Measurements from ENCODE around the gene SNX21.

DNA sequence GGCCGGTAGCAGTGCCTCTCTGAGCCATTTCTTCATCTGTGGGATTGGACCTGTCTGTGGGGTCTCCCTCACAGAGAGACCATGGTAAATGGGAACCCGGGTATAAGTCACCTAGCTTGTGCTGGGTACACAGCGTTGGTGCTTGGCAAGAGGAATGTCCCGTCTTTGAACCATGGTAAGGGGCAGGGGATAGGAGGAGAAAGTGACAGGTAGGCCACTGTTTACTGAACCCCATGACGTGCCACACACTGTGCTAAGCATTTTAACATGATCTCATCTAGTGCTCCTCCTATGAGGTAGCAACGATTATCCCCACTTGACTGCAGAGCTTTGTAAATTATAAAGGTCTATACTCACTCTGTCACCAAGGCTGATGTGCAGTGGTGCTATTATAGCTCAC, 5.9 kb upstream of the SNX21 start:
- TF ChIP-seq GATA2 (IDR thresholded peaks at IDR 0.05; ENCODE audit: insufficient read depth, insufficient read length, low read depth, low read length) (no peak), MYC (IDR thresholded peaks at IDR 0.05; ENCODE audit: low read depth, low read length) (no peak), JUN (IDR thresholded peaks at IDR 0.05; ENCODE audit: borderline replicate concordance, insufficient read depth, insufficient read length, low read depth) (no peak), POLR2A (IDR thresholded peaks at IDR 0.05; ENCODE audit: low read depth, low read length) (no peak)
- TF ChIP-seq, protein P1, sequence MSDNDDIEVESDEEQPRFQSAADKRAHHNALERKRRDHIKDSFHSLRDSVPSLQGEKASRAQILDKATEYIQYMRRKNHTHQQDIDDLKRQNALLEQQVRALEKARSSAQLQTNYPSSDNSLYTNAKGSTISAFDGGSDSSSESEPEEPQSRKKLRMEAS (IDR thresholded peaks at IDR 0.05; ENCODE audit: insufficient read depth, insufficient read length), result no peak
- TF ChIP-seq, protein P2, sequence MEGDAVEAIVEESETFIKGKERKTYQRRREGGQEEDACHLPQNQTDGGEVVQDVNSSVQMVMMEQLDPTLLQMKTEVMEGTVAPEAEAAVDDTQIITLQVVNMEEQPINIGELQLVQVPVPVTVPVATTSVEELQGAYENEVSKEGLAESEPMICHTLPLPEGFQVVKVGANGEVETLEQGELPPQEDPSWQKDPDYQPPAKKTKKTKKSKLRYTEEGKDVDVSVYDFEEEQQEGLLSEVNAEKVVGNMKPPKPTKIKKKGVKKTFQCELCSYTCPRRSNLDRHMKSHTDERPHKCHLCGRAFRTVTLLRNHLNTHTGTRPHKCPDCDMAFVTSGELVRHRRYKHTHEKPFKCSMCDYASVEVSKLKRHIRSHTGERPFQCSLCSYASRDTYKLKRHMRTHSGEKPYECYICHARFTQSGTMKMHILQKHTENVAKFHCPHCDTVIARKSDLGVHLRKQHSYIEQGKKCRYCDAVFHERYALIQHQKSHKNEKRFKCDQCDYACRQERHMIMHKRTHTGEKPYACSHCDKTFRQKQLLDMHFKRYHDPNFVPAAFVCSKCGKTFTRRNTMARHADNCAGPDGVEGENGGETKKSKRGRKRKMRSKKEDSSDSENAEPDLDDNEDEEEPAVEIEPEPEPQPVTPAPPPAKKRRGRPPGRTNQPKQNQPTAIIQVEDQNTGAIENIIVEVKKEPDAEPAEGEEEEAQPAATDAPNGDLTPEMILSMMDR (IDR thresholded peaks at IDR 0.05; ENCODE audit: extremely low read depth in 1 of 2, insufficient read depth in 1 of 2, low read depth in 1 of 2, low read length in 2 of 2), result no peak
